ENCODE data around the gene ADAM15.

Gene ADAM15

GRCh38 chr1:155105604-155106011 is 54.5 kb downstream of the ADAM15 start:
- no peak overlapping the region for H3K27ac ChIP-seq (ENCODE audit: low read depth, low read length)
- 0 out of 2 replicates have a peak, but pooled peaks cover 2% of the 10 kb centered on the region for H3K27me3 ChIP-seq (ENCODE audit: insufficient read depth, low read length)
- 86% methylated on average over 7 of the region's 7 CpGs for WGBS
- no peaks in the 10 kb centered on the region for H3K4me1 ChIP-seq (ENCODE audit: insufficient read depth, low read length)
- H3K9ac ChIP-seq (ENCODE audit: low read depth, low read length), result no peak overlapping the region
- H3K36me3 ChIP-seq (ENCODE audit: insufficient read depth, low read length), result no peaks in the 10 kb centered on the region
- no peaks in the 10 kb centered on the region for H3K9me3 ChIP-seq (ENCODE audit: insufficient read depth, low read depth, low read length)
- H3K4me3 ChIP-seq (ENCODE audit: low read length), result no peak overlapping the region

GRCh38 chr1:155106862-155107261 is 55.7 kb downstream of the ADAM15 start:
- Histone ChIP-seq H3K4me1 (ENCODE audit: insufficient read depth, low read length) (no peaks in the 10 kb centered on the region), H3K36me3 (ENCODE audit: insufficient read depth, low read length) (no peaks in the 10 kb centered on the region), H3K27ac (ENCODE audit: low read depth, low read length) (no peak overlapping the region), H3K9ac (ENCODE audit: low read depth, low read length) (no peak overlapping the region), H3K4me3 (ENCODE audit: low read length) (no peak overlapping the region), H3K27me3 (ENCODE audit: insufficient read depth, low read length) (0 out of 2 replicates have a peak, but pooled peaks cover 2% of the 10 kb centered on the region), H3K9me3 (ENCODE audit: insufficient read depth, low read depth, low read length) (no peaks in the 10 kb centered on the region)
- 77% methylated on average over 6 of the region's 6 CpGs for WGBS

- Histone ChIP-seq H3K4me3 (ENCODE audit: low read length) (no peak overlapping the region), H3K36me3 (ENCODE audit: insufficient read depth, low read length) (no peaks in the 10 kb centered on the region), H3K27me3 (ENCODE audit: insufficient read depth, low read length) (0 out of 2 replicates have a peak, but pooled peaks cover 2% of the 10 kb centered on the region), H3K27ac (ENCODE audit: low read depth, low read length) (no peak overlapping the region), H3K9ac (ENCODE audit: low read depth, low read length) (no peak overlapping the region), H3K4me1 (ENCODE audit: insufficient read depth, low read length) (no peaks in the 10 kb centered on the region), H3K9me3 (ENCODE audit: insufficient read depth, low read depth, low read length) (no peaks in the 10 kb centered on the region)
- WGBS, result 81% methylated on average over 12 of the region's 12 CpGs
Measured at GRCh38 chr1:155107309-155108264, 56.5 kb downstream of the ADAM15 start.

- H3K27me3 ChIP-seq (ENCODE audit: insufficient read depth, low read length), result 0 out of 2 replicates have a peak, but pooled peaks cover 2% of the 10 kb centered on the region
- no peak overlapping the region for H3K9ac ChIP-seq (ENCODE audit: low read depth, low read length)
- whole genome bisulfite sequencing, result 94% methylated on average over 5 of the region's 5 CpGs
- H3K4me3 ChIP-seq (ENCODE audit: low read length), result no peak overlapping the region
- no peaks in the 10 kb centered on the region for H3K36me3 ChIP-seq (ENCODE audit: insufficient read depth, low read length)
- no peak overlapping the region for H3K27ac ChIP-seq (ENCODE audit: low read depth, low read length)
- H3K9me3 ChIP-seq (ENCODE audit: insufficient read depth, low read depth, low read length), result no peaks in the 10 kb centered on the region
- H3K4me1 ChIP-seq (ENCODE audit: insufficient read depth, low read length), result no peaks in the 10 kb centered on the region
Measured at GRCh38 chr1:155108296-155108695, 57.2 kb downstream of the ADAM15 start.

- Histone ChIP-seq H3K9ac (ENCODE audit: low read depth, low read length) (no peak overlapping the region), H3K4me1 (ENCODE audit: insufficient read depth, low read length) (no peaks in the 10 kb centered on the region), H3K4me3 (ENCODE audit: low read length) (no peak overlapping the region), H3K9me3 (ENCODE audit: insufficient read depth, low read depth, low read length) (no peaks in the 10 kb centered on the region), H3K27me3 (ENCODE audit: insufficient read depth, low read length) (0 out of 2 replicates have a peak, but pooled peaks cover 2% of the 10 kb centered on the region), H3K27ac (ENCODE audit: low read depth, low read length) (no peak overlapping the region), H3K36me3 (ENCODE audit: insufficient read depth, low read length) (no peaks in the 10 kb centered on the region)
- 92% methylated on average over 4 of the region's 8 CpGs for WGBS
Measured at GRCh38 chr1:155110381-155110780, 59.3 kb downstream of the ADAM15 start.

- no peak overlapping the region for H3K4me3 ChIP-seq (ENCODE audit: low read length)
- H3K27ac ChIP-seq (ENCODE audit: low read depth, low read length), result no peak overlapping the region
- H3K9ac ChIP-seq (ENCODE audit: low read depth, low read length), result no peak overlapping the region
- 87% methylated on average over 7 of the region's 8 CpGs for WGBS
- 0 out of 2 replicates have a peak, but pooled peaks cover 2% of the 10 kb centered on the region for H3K27me3 ChIP-seq (ENCODE audit: insufficient read depth, low read length)
- no peaks in the 10 kb centered on the region for H3K9me3 ChIP-seq (ENCODE audit: insufficient read depth, low read depth, low read length)
- H3K36me3 ChIP-seq (ENCODE audit: insufficient read depth, low read length), result no peaks in the 10 kb centered on the region
- no peaks in the 10 kb centered on the region for H3K4me1 ChIP-seq (ENCODE audit: insufficient read depth, low read length)
Measured at GRCh38 chr1:155110826-155111225, 59.7 kb downstream of the ADAM15 start.
